GM23248 (cell line): ENCODE measurements around the gene MYH3. TPM values are rescaled to one million over a fixed set of nuclear protein-coding genes. Genes with fewer than 3 reads are reported as not detected.

Experiments used
- DNase-seq: peaks from one replicate; pipeline ENCODE4 v3.0.0-alpha.2; 2015
- H2AFZ ChIP-seq: fragments of 200-600 bp; sonication (generic); 2 replicates; pipeline ENCODE4 v1.6.1; 2016; ENCODE audit warnings: antibody characterized with exemption
- H3F3A ChIP-seq: fragments of 200-600 bp; sonication (generic); 2 replicates; pipeline ENCODE4 v1.6.1; 2016; ENCODE audit warnings: mild to moderate bottlenecking, antibody characterized with exemption, mixed run types; ENCODE audit not compliant: insufficient read depth
- H3K27ac ChIP-seq: fragments of 200-600 bp; sonication (generic); 2 replicates; pipeline ENCODE4 v1.5.1; 2016; ENCODE audit warnings: mild to moderate bottlenecking
- H3K27me3 ChIP-seq: fragments of 200-600 bp; sonication (generic); replicated peaks from 2 replicates; pipeline ENCODE4 v1.6.1; 2016; ENCODE audit warnings: mild to moderate bottlenecking; ENCODE audit not compliant: insufficient read depth
- H3K36me3 ChIP-seq: fragments of 200-600 bp; sonication (generic); 2 replicates; pipeline ENCODE4 v1.6.1; 2016; ENCODE audit warnings: low read depth, mild to moderate bottlenecking
- H3K4me1 ChIP-seq: fragments of 200-600 bp; sonication (generic); 2 replicates; pipeline ENCODE4 v1.6.1; 2016; ENCODE audit warnings: mild to moderate bottlenecking; ENCODE audit not compliant: insufficient read depth
- H3K4me2 ChIP-seq: fragments of 200-600 bp; sonication (generic); one replicate; pipeline ENCODE4 v1.6.1; 2016; ENCODE audit warnings: mild to moderate bottlenecking; ENCODE audit not compliant: unreplicated experiment
- H3K4me3 ChIP-seq: fragments of 200-600 bp; sonication (generic); 2 replicates; pipeline ENCODE4 v1.5.1; 2016; ENCODE audit warnings: mild to moderate bottlenecking
- H3K79me2 ChIP-seq: fragments of 200-600 bp; sonication (generic); 2 replicates; pipeline ENCODE4 v1.6.1; 2016; ENCODE audit warnings: mild to moderate bottlenecking; ENCODE audit not compliant: insufficient read depth
- H3K9ac ChIP-seq: fragments of 200-600 bp; sonication (generic); 2 replicates; pipeline ENCODE4 v1.6.1; 2016; ENCODE audit warnings: mild to moderate bottlenecking
- H3K9me2 ChIP-seq: fragments of 200-600 bp; sonication (generic); 2 replicates; pipeline ENCODE4 v1.6.1; 2016; ENCODE audit warnings: mixed run types, mild to moderate bottlenecking, moderate library complexity; ENCODE audit not compliant: insufficient read depth
- H3K9me3 ChIP-seq: fragments of 200-600 bp; sonication (generic); one replicate; pipeline ENCODE4 v1.6.1; 2017; ENCODE audit warnings: low read depth
- H4K20me1 ChIP-seq: fragments of 200-600 bp; sonication (generic); 2 replicates; pipeline ENCODE4 v1.6.0; 2016; ENCODE audit not compliant: insufficient read depth
- EZH2 ChIP-seq: fragments of 200-600 bp; sonication (generic); IDR thresholded peaks from 2 replicates; pipeline ENCODE4 v1.6.1; 2018; ENCODE audit warnings: antibody characterized with exemption, mild to moderate bottlenecking; ENCODE audit not compliant: insufficient read depth, poor library complexity, severe bottlenecking
- EZH2phosphoT487 ChIP-seq: fragments of 200-600 bp; sonication (generic); IDR thresholded peaks from 2 replicates; pipeline ENCODE4 v1.6.1; 2018; ENCODE audit warnings: antibody characterized with exemption, moderate library complexity, mild to moderate bottlenecking, low read depth; ENCODE audit not compliant: insufficient read depth
- WGBS, 2 experiments: methylation state at CpG; one replicate each; pipeline ENCODE4 v1.1.6; 2015 to 2017; ENCODE audit warnings: low lambda C conversion rate in 2 of 2, low coverage in 1 of 2; ENCODE audit errors: missing lambda C conversion rate in 2 of 2; 5-methylcytosine and 5-hydroxymethylcytosine counted together
- in situ Hi-C: fragments of 300-500 bp; cut with MboI; formaldehyde crosslinking; loops from 2 replicates; pipeline ENCODE4 v1.15.0; 2020
- polyA plus RNA-seq: library from polyadenylated mRNA; unstranded; fragments of >200 nt; fragmentation: Nextera tagmentation; extraction: Ambion mirVana; gene quantifications from 2 replicates; pipeline ENCODE4 v1.2.1, GENCODE V29; 2016
- total RNA-seq: library from RNA; depleted of rRNA; stranded (reverse); fragments of >200 nt; shearing (Covaris generic); gene quantifications from 2 replicates; pipeline ENCODE4 v1.2.3, GENCODE V29; 2014

The MYH3 gene
- total and polyA plus RNA-seq, 2 experiments from 2014 or later = 0.26 to 3.1 TPM

- in situ Hi-C loops = loop anchor here (10.0 to 25.0 kb wide), 2 partner anchors 196 to 1313 kb away; no protein-coding TSS in a partner anchor
- TF ChIP-seq EZH2phosphoT487 (no peak), EZH2 (no peak)
- Histone ChIP-seq H3K36me3 (no peaks in the 10 kb centered on the region), H3K9ac (no peak overlapping the region), H3K9me2 (no peaks in the 10 kb centered on the region), H2AFZ (no peak overlapping the region), H3F3A (no peaks in the 10 kb centered on the region), H3K9me3 (no peaks in the 10 kb centered on the region), H4K20me1 (no peaks in the 10 kb centered on the region), H3K4me3 (no peak overlapping the region), H3K4me2 (no peak overlapping the region), H3K27ac (no peak overlapping the region), H3K79me2 (no peaks in the 10 kb centered on the region), H3K4me1 (no peaks in the 10 kb centered on the region), H3K27me3 (no peaks in the 10 kb centered on the region)
- peak; percentile 29 for DNase-seq
- 65 to 83% methylated on average over 3 of the region's 3 CpGs for WGBS, 2 experiments
Measured at GRCh38 chr17:10648956-10649355, 8.2 kb downstream of the MYH3 start.

GRCh38 chr17:10648381-10648780 is 8.7 kb downstream of the MYH3 start:
- in situ Hi-C loops = loop anchor here (10.0 to 25.0 kb wide), 2 partner anchors 196 to 1314 kb away; no protein-coding TSS in a partner anchor
- H3F3A ChIP-seq = no peaks in the 10 kb centered on the region
- H3K9me3 ChIP-seq = no peaks in the 10 kb centered on the region
- H3K36me3 ChIP-seq = no peaks in the 10 kb centered on the region
- no peaks in the 10 kb centered on the region for H4K20me1 ChIP-seq
- H2AFZ ChIP-seq = no peak overlapping the region
- no peak overlapping the region for H3K9ac ChIP-seq
- no peaks in the 10 kb centered on the region for H3K27me3 ChIP-seq
- no peak for TF ChIP-seq EZH2phosphoT487
- no peak for TF ChIP-seq EZH2
- H3K9me2 ChIP-seq = no peaks in the 10 kb centered on the region
- WGBS, 2 experiments = 77 to 81% methylated on average over 5 of the region's 5 CpGs
- no peaks in the 10 kb centered on the region for H3K4me1 ChIP-seq
- no peak for DNase-seq
- no peak overlapping the region for H3K4me3 ChIP-seq
- H3K27ac ChIP-seq = no peak overlapping the region
- no peak overlapping the region for H3K4me2 ChIP-seq
- H3K79me2 ChIP-seq = no peaks in the 10 kb centered on the region

GRCh38 chr17:10646392-10646990 is 10.6 kb downstream of the MYH3 start:
- H3K4me2 ChIP-seq = no peak overlapping the region
- no peaks in the 10 kb centered on the region for H3K79me2 ChIP-seq
- no peaks in the 10 kb centered on the region for H3K9me3 ChIP-seq
- no peaks in the 10 kb centered on the region for H4K20me1 ChIP-seq
- in situ Hi-C loops = loop anchor here (10.0 to 25.0 kb wide), 2 partner anchors 198 to 1316 kb away; no protein-coding TSS in a partner anchor
- TF ChIP-seq EZH2phosphoT487 (no peak), EZH2 (no peak)
- no peaks in the 10 kb centered on the region for H3K4me1 ChIP-seq
- 48 to 51% methylated on average over 8 of the region's 8 CpGs for WGBS, 2 experiments
- no peaks in the 10 kb centered on the region for H3K36me3 ChIP-seq
- no peak overlapping the region for H3K4me3 ChIP-seq
- no peak overlapping the region for H3K9ac ChIP-seq
- no peaks in the 10 kb centered on the region for H3F3A ChIP-seq
- H3K9me2 ChIP-seq = no peaks in the 10 kb centered on the region
- no peaks in the 10 kb centered on the region for H3K27me3 ChIP-seq
- H3K27ac ChIP-seq = no peak overlapping the region
- H2AFZ ChIP-seq = peak overlapping the region; percentile 33; the same call in 1 of the 2 replicates
- DNase-seq = peak; percentile 78

GRCh38 chr17:10640475-10640874 is 16.6 kb downstream of the MYH3 start:
- Histone ChIP-seq H3K79me2 (no peaks in the 10 kb centered on the region), H3K9ac (no peak overlapping the region), H3K9me3 (no peaks in the 10 kb centered on the region), H3K27ac (no peak overlapping the region), H3F3A (no peaks in the 10 kb centered on the region), H3K4me1 (no peaks in the 10 kb centered on the region), H3K36me3 (no peaks in the 10 kb centered on the region), H3K4me2 (no peak overlapping the region), H4K20me1 (no peaks in the 10 kb centered on the region), H3K27me3 (no peaks in the 10 kb centered on the region), H3K9me2 (no peaks in the 10 kb centered on the region), H3K4me3 (no peak overlapping the region), H2AFZ (no peak overlapping the region)
- TF ChIP-seq EZH2phosphoT487 = no peak
- no peak for TF ChIP-seq EZH2
- whole genome bisulfite sequencing, 2 experiments = 53 to 55% methylated on average over 3 of the region's 3 CpGs
- in situ Hi-C loops = loop anchor here (10.0 to 25.0 kb wide), 2 partner anchors 204 to 1322 kb away; no protein-coding TSS in a partner anchor
- DNase-seq = peak; percentile 28
